ENCODE measurements around the gene ZNF678. TPM values are rescaled to one million over a fixed set of nuclear protein-coding genes. Genes with fewer than 3 reads are reported as not detected.

Gene ZNF678
- total RNA-seq, 1 experiment from 2014 or later = 4.1 TPM

GRCh38 chr1:227621211-227621610, 57.9 kb downstream of the ZNF678 start:
- CTCF ChIA-PET = no interaction called here
- no peaks in the 10 kb centered on the region for H3K36me3 ChIP-seq (ENCODE audit: low read depth)
- no TSS peak for BruUV-seq (replicated peaks)

GRCh38 chr1:227622739-227623475, 59.6 kb downstream of the ZNF678 start:
- Histone ChIP-seq H3K4me2 (no peak overlapping the region), H3K9me3 (ENCODE audit: insufficient read depth, low read depth) (peaks cover 3% of the 10 kb centered on the region; the same call in 1 of the 2 replicates), H2AFZ (no peak overlapping the region), H3F3A (ENCODE audit: insufficient read depth, low read depth) (no peaks in the 10 kb centered on the region), H3K4me3 (no peak overlapping the region), H3K79me2 (ENCODE audit: low read depth) (no peaks in the 10 kb centered on the region), H3K9me2 (ENCODE audit: insufficient read depth) (no peaks in the 10 kb centered on the region), H3K27me3 (ENCODE audit: insufficient read depth, low read depth) (no peaks in the 10 kb centered on the region), H3K36me3 (ENCODE audit: low read depth) (no peaks in the 10 kb centered on the region), H4K20me1 (ENCODE audit: insufficient read depth) (no peaks in the 10 kb centered on the region), H3K4me1 (replicated peaks; ENCODE audit: insufficient read depth) (no peaks in the 10 kb centered on the region), H3K27ac (no peak overlapping the region)
- TF ChIP-seq EZH2 (IDR thresholded peaks at IDR 0.05; ENCODE audit: low read depth) = no peak
- no peak for TF ChIP-seq CTCF (conservative IDR thresholded peaks at IDR 0.05)
- CTCF ChIA-PET = interaction anchor here (0.6 kb wide), 1 partner anchor 1075 kb away, joined by 8 read pairs; no protein-coding TSS in a partner anchor
- no peak for DNase-seq
- intact Hi-C loops (cut with micrococcal nuclease; ENCODE audit: unreplicated experiment) = no loop called here
- BruUV-seq (replicated peaks) = no TSS peak
- POLR2A ChIA-PET (ENCODE audit: unreplicated experiment) = no interaction called here

More at GRCh38 chr1:227621211-227621610, 57.9 kb downstream of the ZNF678 start:
- DNase-seq = no peak
- Histone ChIP-seq H3K27me3 (ENCODE audit: insufficient read depth, low read depth) (no peaks in the 10 kb centered on the region), H3K27ac (no peak overlapping the region), H3K9me2 (ENCODE audit: insufficient read depth) (no peaks in the 10 kb centered on the region), H3K4me3 (no peak overlapping the region), H3K4me2 (no peak overlapping the region), H2AFZ (no peak overlapping the region), H3F3A (ENCODE audit: insufficient read depth, low read depth) (no peaks in the 10 kb centered on the region), H3K9me3 (ENCODE audit: insufficient read depth, low read depth) (peaks cover 3% of the 10 kb centered on the region; the same call in 1 of the 2 replicates), H3K79me2 (ENCODE audit: low read depth) (no peaks in the 10 kb centered on the region), H3K4me1 (replicated peaks; ENCODE audit: insufficient read depth) (no peaks in the 10 kb centered on the region), H4K20me1 (ENCODE audit: insufficient read depth) (no peaks in the 10 kb centered on the region)
- intact Hi-C loops (cut with micrococcal nuclease; ENCODE audit: unreplicated experiment) = no loop called here
- POLR2A ChIA-PET (ENCODE audit: unreplicated experiment) = no interaction called here
- no peak for TF ChIP-seq CTCF (conservative IDR thresholded peaks at IDR 0.05)
- TF ChIP-seq EZH2 (IDR thresholded peaks at IDR 0.05; ENCODE audit: low read depth) = no peak

GRCh38 chr1:227632325-227632724, 69.0 kb downstream of the ZNF678 start:
- H3F3A ChIP-seq (ENCODE audit: insufficient read depth, low read depth) = no peaks in the 10 kb centered on the region
- CTCF ChIA-PET = no interaction called here
- no peak overlapping the region for H2AFZ ChIP-seq
- H3K27me3 ChIP-seq (ENCODE audit: insufficient read depth, low read depth) = no peaks in the 10 kb centered on the region
- no TSS peak for BruUV-seq (replicated peaks)
- H3K27ac ChIP-seq = no peak overlapping the region
- DNase-seq = no peak
- H3K9me2 ChIP-seq (ENCODE audit: insufficient read depth) = no peaks in the 10 kb centered on the region
- intact Hi-C loops (cut with micrococcal nuclease; ENCODE audit: unreplicated experiment) = no loop called here
- H4K20me1 ChIP-seq (ENCODE audit: insufficient read depth) = no peaks in the 10 kb centered on the region
- no peaks in the 10 kb centered on the region for H3K79me2 ChIP-seq (ENCODE audit: low read depth)
- H3K4me1 ChIP-seq (replicated peaks; ENCODE audit: insufficient read depth) = no peaks in the 10 kb centered on the region
- no peak overlapping the region for H3K4me3 ChIP-seq
- peaks cover 4% of the 10 kb centered on the region; the same call in 1 of the 2 replicates for H3K9me3 ChIP-seq (ENCODE audit: insufficient read depth, low read depth)
- TF ChIP-seq CTCF (conservative IDR thresholded peaks at IDR 0.05) (no peak), EZH2 (IDR thresholded peaks at IDR 0.05; ENCODE audit: low read depth) (no peak)
- POLR2A ChIA-PET (ENCODE audit: unreplicated experiment) = no interaction called here
- no peak overlapping the region for H3K4me2 ChIP-seq
- H3K36me3 ChIP-seq (ENCODE audit: low read depth) = no peaks in the 10 kb centered on the region

Measured in PC-9 (cell line).